HG03060 (cell line): Measurements from ENCODE around the gene MIEF2.
A peak's percentile ranks its signal among the peaks of the same experiment; 100 is the strongest.
"Not testable (repeated sequence)": the region's sequence is repeated elsewhere in the genome, so short reads cannot be mapped to it uniquely, and the experiment has no call there.

Experiments
- ATAC-seq: cut with Tn5 transposase; IDR thresholded peaks from one replicate; pipeline ENCODE4 v1.9.1; 2021; ENCODE audit warnings: low read depth, moderate number of reproducible peaks; ENCODE audit not compliant: unreplicated experiment

Gene MIEF2, protein sequence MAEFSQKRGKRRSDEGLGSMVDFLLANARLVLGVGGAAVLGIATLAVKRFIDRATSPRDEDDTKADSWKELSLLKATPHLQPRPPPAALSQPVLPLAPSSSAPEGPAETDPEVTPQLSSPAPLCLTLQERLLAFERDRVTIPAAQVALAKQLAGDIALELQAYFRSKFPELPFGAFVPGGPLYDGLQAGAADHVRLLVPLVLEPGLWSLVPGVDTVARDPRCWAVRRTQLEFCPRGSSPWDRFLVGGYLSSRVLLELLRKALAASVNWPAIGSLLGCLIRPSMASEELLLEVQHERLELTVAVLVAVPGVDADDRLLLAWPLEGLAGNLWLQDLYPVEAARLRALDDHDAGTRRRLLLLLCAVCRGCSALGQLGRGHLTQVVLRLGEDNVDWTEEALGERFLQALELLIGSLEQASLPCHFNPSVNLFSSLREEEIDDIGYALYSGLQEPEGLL

GRCh38 chr17:18260332-18261145 is at the start of gene MIEF2:
MIEF2 (plus strand) TSS chr17:18260662; CDS start chr17:18262721, 2,059 bp downstream.
- ATAC-seq = peak; percentile 69

GRCh38 chr17:18213666-18214270 is 46.7 kb upstream of the MIEF2 start:
- no peak for ATAC-seq

DNA sequence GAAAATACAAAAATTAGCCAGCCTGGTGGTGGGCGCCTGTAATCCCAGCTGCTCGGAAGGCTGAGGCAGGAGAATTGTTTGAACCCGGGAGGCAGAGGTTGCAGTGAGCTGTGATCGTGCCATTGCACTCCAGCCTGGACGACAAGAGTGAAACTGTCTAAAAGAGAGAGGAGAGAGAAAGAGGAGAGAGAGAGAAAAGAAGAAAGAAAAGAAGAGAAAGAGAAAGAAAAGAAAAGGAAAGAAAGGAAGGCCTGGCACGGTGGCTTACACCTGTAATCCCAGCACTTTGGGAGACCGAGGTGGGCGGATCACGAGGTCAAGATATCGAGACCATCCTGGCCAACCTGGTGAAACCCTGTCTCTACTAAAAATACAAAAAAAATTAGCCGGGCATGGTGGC is 43.6 kb upstream of the MIEF2 start:
- not testable (repeated sequence) for ATAC-seq

DNA sequence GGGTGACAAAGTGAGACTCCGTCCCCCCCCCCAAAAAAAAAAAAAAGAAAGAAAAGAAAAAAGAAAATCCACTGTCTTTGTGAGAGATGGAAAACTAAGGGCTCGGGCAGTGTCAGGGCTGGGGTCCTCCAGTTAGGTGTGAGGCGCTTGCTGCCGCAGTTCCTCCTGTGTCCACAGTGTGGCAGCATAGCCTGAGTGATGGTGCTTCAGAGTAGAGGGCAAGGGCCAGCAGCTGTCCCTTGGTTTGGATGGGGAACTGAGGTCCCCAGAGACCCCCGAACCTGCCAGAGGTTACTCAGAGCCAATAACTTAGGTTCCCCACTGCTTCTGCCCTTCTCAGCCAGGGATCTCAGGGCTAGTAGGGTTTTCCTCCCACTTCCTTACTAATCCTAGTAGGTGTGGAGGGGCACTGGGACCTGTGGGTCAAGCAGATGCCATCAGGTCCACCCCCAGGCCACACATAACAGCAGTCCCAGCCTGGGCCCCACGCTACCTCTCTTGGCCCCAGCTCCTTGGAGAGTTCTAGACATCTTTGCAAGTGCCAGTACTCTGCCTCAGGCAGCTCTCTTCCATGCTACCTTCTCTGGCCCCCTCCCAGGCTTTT is 42.9 kb upstream of the MIEF2 start:
- ATAC-seq = no peak

- no peak for ATAC-seq
Measured at GRCh38 chr17:18218756-18219415, 41.6 kb upstream of the MIEF2 start.

DNA sequence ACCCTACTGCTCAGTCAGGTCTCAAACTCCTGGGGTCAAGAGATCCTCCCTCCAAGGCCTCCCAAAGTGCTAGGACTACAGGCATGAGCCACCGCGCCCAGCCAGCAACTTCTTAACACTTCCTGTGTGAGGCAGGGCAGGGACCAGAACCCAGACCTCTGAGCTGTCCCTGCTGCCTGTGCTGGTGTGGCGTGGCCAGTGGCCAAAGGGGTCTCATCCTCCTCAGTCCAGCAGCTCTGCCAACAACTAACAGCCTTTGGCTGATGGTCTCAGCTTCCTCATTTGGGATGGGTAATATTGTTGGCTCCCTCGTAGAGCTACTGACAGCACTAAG is 36.4 kb upstream of the MIEF2 start:
- no peak for ATAC-seq

DNA sequence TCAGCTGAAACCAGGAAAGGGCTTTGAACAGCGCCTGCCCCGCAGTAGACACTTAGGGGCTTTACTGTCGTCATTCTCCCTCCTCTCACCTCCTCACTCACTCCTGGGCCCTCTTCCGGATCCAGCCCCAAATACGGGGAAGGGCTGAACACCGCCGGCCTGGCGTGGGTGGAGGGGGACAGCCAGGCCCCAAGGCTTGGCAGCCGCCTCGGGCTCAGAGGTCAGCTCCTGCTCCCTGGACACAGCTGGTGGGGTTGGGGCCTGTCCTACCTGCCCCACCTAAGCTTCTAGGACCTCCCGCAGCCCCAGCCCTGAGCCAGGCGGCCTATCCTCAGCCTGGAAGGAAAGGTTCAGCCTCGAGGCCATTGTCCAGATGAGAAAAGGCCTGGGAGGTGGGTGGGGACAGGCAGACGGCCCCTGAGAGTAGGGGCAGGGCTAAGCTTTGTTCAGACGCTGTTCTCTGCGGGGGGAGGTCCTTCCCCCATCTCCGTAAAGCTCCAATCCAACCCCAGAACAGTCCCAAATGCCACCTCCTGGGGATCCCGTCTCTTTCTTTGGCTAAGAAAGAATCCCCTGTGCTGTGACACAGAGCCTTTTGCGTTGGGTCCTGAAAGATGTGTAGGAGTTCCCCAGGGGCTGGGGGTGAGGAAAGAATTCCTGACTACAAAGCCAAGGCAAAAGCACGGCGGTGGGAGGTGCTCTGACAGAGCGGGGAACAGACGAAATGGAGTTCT is 35.9 kb upstream of the MIEF2 start:
- ATAC-seq = no peak

- ATAC-seq = no peak
Measured at GRCh38 chr17:18225121-18225641, 35.3 kb upstream of the MIEF2 start, which contains the start of gene LLGL1. LLGL1 (plus strand) TSS chr17:18225635; CDS start chr17:18225683, 48 bp downstream.

DNA sequence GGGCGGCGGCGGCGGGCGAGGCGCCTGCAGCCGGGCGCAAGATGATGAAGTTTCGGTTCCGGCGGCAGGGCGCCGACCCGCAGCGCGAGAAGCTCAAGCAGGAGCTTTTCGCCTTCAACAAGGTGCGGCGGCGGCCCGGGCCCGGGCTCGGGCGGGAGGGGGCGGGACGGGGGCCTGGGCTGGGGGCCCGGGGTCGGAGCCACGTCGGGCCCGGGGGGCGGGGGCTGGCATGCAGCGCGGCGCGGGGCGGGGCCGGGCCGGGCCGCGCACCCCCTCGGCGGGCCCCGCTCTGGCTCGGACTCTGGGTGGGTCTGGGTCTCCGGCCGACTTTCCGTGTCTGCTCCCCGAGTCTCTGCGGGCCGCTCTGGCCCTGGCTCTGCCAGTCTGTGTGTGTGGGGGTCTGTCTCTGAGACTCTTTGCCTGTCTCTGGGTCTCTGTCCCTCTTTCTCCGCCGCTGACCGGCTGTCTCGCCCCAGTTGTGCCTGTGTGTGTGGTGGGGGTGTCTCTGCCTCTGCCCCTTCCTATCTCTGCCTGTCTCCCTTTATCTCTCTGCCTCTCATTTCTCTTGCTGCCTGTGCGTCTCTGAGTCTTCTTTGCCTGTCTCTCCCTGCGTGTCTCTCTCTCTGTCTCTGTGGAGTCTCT is 34.7 kb upstream of the MIEF2 start:
- ATAC-seq = no peak

DNA sequence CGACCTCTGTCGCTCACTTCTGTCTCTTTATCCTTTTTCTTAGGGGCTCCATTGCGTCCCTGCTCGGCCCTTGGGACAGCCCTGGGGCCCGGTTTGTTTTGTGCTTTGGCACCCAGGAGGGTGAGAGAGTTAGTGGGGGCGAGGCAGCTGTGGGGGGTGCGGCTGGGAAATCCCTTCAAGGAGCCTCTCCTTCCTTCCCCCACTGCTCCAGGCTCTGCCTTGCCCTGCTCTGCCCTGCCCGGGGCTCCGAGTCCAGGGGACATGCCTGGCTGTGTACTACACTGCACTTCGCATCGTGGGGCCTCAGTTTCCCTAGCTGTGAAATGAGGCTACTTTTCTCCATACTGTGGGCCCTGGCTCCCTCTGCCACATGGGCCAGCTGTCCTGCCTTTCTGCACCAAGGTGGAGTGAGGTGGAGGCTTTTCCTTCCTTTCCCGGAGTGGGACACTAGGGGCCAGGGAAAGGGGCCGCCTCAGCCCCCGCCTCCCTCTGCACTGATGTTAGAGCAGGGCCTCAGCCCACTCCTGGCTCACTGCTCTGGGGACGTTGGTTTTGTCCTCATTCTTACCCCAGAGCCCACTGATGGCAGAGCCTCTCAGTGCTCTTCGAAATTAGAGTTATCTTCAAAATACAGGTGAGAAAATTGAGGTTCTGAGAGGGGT is 34.0 kb upstream of the MIEF2 start:
- no peak for ATAC-seq

DNA sequence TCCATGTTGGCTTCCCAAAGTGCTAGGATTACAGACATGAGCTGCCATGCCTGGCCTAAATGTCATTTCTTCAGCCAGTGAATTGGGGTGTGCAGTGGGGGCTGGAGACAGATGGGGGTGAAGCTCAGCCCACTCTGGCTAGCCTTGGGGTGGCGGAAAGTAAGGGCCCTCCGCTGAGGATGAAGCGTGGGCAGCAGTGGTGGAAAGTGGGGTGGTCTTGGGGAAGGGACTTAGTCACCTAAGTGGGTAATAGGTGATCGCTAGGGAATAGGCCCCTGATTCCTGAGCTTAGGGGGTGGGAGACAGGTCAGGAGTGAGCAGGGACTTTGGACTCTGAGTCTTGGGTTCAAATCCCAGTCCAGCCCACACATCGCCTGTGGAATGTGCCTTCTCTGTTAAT is 32.8 kb upstream of the MIEF2 start:
- ATAC-seq = no peak

- no peak for ATAC-seq
Measured at GRCh38 chr17:18228176-18228682, 32.2 kb upstream of the MIEF2 start.

- no peak for ATAC-seq
Measured at GRCh38 chr17:18229254-18229653, 31.2 kb upstream of the MIEF2 start.

DNA sequence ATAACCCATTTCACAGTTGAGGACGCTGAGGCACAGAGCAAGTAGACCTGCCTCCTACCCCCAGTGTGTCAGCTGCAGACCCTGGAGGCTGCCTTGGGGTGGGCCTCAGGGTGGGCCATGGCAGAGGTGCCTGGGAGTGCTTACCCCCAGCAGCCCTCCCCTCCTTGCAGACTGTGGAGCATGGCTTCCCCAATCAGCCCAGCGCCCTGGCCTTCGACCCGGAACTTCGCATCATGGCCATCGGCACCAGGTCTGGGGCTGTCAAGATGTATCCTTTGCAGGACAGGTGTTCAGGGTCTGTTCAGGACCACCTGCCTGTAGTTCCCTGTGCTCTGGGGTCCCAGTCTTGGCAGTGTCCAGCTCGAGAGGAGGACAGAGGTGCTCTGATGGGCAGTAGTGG is 30.7 kb upstream of the MIEF2 start:
- no peak for ATAC-seq

- ATAC-seq = no peak
Measured at GRCh38 chr17:18230288-18231141, 29.9 kb upstream of the MIEF2 start.

DNA sequence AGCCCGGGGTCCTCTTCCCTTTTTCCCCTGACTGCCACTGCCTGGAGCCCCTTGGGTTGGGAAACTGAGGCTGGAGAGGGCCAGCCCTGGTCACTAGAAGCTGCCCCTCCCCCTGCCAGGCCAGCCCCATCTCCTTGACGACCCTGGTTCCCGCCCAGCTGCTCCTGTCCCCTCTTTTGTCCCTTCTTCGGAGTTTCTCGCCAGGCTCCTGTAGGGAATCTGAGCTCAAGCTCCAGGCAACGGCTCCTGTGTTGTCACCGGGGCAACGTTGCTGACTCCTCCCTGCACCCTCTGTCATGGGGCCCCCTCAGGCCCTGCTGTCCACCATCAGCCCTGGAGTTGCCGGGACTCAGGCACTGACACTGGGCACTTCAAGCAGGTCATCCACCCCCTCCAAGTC is 29.3 kb upstream of the MIEF2 start:
- no peak for ATAC-seq

GRCh38 chr17:18233803-18234518 is 26.5 kb upstream of the MIEF2 start:
- ATAC-seq = no peak
